Esophagus squamous epithelium (tissue), 4 donors: ENCODE results near the gene SUSD1.

ENCODE experiments used
- POLR2A ChIP-seq, 4 donors: fragments of 450-650 bp; IDR thresholded peaks; one replicate each; pipeline ENCODE4 v1.6.1; 2017; ENCODE audit warnings: antibody characterized with exemption in 4 of 4, mild to moderate bottlenecking in 4 of 4, moderate library complexity in 3 of 4
- TF ChIP-seq, protein P1 (sequence below), 6 experiments: fragments of 450-650 bp in 4 of 6; fragments of 200-600 bp in 2 of 6; sonication (generic) in 2 of 6; IDR thresholded peaks; one replicate each; pipeline ENCODE4 v1.5.1; 2016 to 2019; ENCODE audit warnings: antibody characterized with exemption in 6 of 6, mild to moderate bottlenecking in 4 of 6, moderate library complexity in 4 of 6

DNA sequence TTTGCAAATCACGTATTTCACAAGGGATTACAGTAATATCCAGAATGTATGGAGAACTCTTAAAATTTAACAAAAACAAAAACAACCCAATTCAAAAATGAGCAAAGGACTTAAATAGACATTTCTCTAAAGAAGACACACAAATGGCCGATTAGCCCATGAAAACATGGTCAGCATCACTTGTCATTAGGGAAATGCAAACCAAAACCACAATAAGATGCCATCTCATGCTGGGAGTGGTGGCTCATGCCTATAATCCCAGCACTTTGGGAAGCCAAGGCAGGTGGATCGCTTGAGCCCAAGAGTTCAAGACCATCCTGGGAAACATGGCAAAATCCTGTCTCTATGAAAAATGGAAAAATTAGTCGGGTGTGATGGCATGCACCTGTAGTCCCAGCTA is 120.2 kb downstream of the SUSD1 start:
- TF ChIP-seq, protein P1, sequence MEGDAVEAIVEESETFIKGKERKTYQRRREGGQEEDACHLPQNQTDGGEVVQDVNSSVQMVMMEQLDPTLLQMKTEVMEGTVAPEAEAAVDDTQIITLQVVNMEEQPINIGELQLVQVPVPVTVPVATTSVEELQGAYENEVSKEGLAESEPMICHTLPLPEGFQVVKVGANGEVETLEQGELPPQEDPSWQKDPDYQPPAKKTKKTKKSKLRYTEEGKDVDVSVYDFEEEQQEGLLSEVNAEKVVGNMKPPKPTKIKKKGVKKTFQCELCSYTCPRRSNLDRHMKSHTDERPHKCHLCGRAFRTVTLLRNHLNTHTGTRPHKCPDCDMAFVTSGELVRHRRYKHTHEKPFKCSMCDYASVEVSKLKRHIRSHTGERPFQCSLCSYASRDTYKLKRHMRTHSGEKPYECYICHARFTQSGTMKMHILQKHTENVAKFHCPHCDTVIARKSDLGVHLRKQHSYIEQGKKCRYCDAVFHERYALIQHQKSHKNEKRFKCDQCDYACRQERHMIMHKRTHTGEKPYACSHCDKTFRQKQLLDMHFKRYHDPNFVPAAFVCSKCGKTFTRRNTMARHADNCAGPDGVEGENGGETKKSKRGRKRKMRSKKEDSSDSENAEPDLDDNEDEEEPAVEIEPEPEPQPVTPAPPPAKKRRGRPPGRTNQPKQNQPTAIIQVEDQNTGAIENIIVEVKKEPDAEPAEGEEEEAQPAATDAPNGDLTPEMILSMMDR (IDR thresholded peaks at IDR 0.05) = no peak
- no peak for TF ChIP-seq POLR2A (IDR thresholded peaks at IDR 0.05)
